Dedifferentiated amniotic fluid mesenchymal stem cell (primary cell): ENCODE data around the gene SRSF3.
"Not testable (repeated sequence)": the region's sequence is repeated elsewhere in the genome, so short reads cannot be mapped to it uniquely, and the experiment has no call there.

Source experiments
- DNase-seq: peaks from one replicate; pipeline ENCODE4 v3.0.0-alpha.2; 2016; ENCODE audit errors: extremely low spot score

The SRSF3 gene

DNA sequence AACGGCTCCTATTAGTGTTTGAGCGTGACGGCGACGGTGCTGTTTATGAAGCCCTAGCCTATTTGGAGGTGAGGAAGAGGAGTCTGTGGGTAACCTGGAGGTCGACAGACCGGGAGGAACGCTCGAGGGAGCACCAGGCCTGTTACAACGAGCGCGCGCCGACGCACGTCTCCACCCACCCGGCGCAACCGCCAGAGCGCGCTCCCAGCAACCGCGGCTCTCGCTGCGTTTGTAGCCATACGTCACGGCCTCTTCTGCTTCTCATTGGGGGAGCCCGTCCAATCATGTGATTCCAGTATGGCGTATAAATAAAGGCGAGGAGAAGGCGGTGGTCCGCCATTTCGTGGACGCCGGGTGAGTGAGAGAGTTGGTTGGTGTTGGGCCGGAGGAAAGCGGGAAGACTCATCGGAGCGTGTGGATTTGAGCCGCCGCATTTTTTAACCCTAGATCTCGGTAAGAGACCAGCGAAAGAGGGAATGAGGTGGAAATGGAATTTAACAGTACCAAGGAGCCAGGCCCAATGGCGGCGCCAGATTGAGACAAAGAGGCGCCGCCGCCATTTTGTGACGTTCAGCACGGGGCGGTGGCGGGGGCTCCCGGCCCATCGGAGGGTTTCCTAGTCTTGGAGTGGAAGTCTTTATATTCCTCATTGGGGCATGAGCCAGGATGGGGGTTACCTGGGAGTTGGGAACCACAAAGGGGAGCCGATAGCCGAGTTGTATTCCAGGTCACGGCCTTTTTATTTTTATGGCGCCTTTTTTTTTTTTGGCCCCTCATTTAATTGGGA lies at the start of gene SRSF3:
TSS of gene SRSF3 (plus strand) at position 334 of the 787 bp plus-strand sequence. CDS start 2,401 bp downstream, outside the sequence.
- DNase-seq, result peak; percentile 96

DNA sequence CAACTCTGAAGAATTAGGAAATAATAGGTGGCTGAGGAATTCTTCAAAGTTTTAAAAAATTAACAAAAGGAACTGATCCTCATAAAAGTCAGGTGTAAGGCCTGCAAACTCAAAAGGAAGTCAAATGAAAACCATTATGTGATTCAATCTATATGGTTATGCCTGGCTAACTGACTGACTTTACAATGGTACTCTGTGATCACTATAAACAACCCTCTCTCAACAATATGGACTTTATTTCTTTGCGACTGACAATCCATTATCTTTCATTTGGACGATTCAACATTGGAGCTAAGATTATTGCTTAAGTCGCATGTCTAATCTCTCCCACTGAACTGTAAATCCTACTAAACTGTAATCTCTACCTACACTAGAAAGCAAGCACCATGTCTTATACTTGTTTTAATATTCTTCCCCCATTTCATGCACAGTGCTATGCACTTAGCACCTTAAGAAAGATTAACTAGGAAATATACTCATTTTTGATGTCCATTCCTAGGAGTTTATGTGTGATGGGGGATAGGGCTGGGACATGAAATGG lies 48.3 kb upstream of the SRSF3 start:
- no peak for DNase-seq

DNA sequence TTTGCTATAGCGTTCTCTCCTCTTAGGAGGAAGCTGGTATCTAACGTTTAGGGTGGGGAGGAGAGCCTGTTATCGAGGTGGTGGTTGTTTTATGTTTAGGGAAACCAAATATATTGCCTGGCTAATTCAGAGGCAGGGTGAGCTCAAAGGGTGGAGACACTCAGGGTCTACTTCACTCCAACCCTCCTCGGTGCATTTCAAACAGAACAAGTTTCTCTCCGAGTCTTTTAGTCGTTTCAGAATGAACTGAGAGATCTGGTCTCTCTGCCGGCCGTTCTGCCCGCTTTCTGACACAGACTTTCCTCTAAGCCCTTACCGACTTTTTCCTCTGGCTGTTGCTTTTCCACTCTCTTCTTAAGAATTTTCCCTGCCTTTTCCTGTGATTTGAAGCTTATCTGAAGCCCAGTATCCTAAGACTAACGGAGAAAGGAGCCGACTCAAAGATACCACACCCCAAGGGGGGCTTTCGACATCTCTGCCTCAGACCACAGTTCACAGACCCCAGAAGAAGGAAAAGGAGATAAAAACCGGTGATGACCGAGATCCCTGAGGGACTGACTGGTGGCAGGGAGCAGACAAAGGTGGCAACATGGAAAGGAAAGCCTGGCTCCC lies 47.7 kb upstream of the SRSF3 start:
- DNase-seq, result peak; percentile 22

DNA sequence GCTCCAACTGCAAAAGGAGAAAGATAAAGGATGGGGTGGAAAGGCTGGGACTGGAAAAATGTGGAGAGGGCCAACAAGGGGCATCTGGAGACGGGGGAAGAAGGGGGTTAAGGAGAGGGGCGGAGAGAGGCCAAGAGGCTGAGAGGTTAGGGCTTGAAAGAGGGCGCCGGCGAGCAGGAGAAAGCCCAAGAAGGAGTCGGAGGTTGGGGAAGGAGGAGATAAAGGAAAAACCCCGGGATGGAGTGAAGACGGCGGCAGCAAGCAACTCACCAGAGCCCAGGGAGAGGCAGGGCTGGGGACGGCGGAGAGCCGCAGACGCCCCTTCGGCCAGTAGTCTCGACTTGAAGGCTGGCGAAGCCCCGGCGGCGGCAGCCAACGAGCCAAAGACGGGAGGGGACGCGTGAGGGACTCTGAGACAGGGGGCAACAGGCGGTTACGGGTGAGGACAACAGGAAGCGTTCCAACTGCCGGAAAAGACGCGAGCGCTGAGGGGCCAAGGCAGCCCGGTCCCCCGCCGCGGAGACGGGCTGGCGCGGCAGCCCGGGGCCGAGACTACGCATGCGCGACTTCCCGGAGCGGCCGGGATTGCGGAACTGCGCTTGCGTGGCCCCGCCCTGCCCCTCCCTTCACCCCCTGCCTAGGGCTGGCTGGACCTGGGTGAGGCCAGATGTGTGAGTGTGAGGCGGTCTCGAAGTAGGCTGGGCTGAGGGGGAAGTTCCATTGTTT lies 47.1 kb upstream of the SRSF3 start, which contains the start of gene STK38:
TSS of gene STK38 (minus strand) at position 560 of the 726 bp plus-strand sequence. CDS start 7,277 bp downstream, outside the sequence.
- peak; percentile 58 for DNase-seq

DNA sequence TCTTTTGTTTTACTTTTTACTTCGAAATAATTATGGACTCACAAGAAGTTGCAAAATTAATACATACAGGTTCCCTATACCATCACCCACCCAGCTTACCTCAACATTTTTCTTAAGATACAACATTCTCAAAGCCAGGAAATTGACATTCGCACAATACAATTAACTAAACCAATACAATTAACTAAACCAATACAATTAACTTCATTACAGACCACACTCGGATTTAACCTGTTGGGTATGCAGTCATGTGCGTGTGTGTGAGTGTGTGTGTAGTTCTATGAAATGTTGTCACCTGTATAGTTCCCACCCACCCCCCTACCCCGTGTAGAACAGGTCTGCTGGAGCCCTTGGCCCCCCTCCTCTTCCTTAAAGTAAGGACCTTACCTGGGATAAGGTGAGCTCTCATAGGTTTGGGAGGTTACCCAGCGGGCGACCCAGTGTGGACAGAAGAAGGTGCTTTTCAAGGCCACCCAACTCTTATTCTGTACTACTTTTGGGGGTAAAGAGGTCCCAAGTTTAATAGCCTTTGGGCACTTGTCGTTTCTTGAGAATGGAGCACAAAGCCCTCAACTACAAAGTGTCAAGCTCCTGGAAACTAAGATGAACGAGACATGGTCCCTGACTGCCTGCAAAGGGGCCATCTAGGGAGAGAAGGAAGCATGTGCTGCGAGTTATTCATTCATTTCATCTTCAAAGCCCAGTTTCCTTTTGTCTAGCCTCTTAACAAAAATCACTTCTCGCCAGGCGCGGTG lies 46.3 kb upstream of the SRSF3 start:
- DNase-seq, result no peak

DNA sequence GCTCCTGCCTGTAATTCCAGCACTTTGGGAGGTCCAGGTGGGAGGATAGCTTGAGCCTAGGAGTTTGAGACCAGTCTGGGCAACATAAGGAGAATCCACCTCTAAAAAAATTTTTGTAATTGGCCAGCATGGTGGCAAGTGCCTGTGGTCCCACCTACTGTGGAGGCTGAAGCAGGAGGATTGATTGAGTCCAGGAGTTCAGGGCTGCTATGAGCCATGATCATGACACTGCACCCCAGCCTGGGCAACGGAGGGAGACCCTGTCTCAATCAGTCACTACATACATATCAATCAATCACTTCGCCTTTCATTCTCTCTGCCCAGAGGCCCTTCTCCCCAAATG lies 45.8 kb upstream of the SRSF3 start:
- no peak for DNase-seq

DNA sequence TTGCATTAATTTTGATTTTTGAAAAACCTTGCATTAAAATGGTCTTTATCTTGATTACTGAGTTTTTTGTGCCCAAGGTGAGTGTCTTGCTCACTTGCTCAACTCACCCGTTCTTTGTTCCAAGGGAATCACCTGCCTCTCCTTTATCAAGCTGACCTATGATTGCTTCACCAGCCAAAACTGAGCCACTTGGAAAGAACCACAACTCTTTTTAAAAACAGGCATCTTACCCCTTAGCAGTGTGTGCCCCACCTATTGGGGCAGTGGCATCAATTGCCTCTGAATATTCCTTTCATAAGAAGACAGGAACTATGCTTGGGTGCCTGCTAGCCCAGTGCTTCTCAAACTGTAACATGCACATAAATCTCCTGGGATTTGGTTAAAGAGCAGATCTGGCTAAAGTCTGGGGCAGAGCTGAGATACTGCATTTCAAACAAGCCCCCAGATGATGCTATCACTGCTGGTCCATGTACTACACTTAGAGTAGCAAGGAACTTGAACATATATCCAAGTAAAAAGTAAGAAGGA lies 43.6 kb upstream of the SRSF3 start:
- DNase-seq, result no peak

DNA sequence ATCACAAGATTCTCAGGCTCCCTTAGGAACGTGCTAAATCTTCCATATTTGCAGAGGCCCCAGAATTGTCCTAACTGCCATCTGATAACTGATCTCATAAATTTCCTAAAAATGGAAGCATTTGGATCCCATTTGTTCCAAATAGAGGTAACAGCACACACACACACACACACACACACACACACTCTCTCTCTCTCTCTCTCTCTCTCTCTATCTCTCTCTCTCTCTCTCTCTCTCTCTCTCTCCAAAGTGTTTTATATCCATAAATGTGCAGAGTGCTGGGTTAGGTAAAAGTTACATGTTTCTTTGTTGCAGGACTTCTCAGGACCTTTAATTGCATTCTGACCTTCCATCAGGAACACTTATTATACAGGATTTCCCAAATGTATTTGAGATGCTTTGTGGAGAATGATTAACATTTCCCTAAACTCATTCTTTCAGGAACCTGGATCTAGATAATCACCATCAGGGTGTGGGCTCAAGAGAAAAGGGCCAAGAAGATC lies 38.4 kb upstream of the SRSF3 start:
- no peak for DNase-seq

DNA sequence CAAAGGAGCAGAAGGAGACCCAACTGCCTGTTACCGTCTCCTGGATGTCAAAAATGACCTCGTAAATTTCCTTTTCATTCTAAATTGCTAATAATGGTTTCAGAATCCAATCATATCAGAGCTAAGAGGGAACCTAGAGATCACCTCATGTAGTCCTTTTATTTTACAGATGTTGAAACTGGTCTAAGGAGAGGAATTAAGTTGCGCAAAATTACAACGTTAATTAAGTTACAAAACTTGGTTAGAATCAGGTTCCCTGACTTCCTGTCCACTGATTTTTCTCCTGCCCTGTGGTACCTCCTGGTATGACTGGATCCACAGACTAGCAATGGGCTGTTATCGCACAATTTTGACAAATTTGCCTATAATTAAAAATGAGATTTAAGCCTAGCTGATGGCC lies 37.9 kb upstream of the SRSF3 start:
- no peak for DNase-seq

DNA sequence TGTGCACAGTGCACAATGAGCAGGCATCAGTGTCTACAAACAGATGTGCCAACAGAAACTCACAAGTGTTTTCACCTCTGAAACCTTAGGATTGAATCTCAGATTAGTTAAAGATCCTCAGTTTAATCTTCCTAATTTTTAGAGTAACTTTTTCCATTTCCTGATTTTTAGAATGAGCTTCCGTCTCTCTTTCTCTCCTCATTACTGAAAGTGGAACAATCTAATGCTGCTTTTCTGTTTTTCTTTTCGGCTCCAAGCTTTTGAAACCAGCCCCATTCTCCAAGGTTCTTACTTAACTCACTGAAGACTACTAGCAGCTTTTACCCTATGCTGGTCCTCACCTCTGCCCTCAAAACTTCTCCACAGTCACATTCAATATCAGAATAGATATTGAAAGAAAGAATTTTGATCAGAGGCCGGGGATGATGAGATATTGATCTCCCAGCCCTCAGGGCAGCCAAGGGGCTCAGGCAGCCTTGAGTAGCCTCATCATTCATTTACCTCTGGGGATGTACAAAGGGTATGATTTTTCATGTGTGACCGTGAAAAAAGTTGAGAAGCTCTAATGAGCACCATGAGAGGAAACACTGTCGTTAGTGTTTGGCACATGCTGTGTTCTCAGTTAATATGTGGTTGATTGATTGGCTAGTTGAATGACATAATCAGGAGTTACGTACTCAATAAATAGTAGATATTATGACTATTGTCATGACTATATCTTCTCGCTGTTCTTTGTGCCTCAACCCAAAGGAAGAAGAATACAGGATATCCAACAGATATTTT lies 35.0 kb upstream of the SRSF3 start:
- no peak for DNase-seq

DNA sequence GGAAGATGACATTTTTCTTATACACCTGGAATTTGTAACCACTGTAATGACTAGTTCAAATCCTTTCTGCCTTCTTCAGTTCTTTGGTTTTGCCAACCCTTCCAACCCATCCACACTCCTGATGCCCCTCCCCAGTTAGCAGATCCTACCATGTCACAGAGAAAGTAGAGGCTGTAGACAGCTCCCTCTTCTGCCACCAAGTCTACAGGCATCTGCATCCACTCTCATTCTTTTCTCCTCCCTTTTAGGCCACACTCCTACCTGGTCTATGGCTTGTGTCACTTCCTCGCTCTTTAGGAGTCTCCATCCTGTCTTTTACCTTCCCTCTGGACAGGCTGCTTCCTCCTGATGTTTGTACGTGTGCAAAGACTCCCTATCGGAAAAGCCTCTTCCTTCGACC lies 33.3 kb upstream of the SRSF3 start:
- DNase-seq, result no peak

DNA sequence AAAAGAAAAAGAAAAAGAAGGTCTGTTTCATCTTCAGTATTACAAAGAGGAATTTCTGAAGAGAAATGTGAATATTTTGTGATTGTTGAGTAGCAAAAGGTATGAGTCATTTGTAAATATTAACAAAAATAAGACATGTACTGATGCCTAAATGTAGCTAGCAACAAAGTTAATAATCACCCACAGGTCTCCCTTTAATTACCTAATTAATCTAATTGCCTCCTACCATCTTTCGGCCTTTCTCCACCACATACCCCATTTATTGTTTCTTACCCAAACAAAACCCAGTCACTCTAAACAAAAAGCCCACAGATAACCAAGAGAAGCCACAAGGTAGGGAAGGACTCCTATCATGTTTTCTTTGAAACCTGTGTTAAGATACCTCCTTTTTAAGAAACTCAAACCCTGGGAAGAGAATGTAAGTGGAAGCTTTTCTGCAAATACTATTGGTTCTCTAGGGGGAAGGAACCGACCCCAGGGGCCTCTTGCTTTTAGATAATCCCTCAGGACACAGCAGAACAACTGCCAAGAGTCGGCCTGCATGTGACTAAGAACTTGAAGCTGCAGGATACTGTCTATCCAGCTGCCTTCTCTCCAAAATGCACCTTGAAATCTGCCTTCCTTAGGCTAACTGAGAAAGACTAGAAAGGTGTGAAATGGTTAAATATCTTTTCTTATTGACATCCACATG lies 30.8 kb upstream of the SRSF3 start:
- no peak for DNase-seq

DNA sequence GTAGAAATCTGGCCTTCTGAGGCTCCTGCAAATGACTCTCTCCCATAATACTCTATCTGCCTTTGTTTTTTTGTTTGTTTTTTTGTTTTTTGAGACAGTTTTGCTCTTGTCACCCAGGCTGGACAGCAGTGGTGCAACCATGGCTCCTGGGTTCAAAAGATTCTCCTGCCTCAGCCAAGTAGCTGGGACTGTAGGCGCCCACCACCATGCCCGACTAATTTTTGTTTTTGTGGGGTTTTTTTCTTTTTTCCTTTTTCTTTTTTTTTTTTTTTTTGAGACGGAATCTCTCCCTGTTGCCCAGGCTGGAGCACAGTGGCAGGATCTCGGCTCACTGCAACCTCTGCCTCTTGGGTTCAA lies 30.3 kb upstream of the SRSF3 start:
- DNase-seq, result no peak

DNA sequence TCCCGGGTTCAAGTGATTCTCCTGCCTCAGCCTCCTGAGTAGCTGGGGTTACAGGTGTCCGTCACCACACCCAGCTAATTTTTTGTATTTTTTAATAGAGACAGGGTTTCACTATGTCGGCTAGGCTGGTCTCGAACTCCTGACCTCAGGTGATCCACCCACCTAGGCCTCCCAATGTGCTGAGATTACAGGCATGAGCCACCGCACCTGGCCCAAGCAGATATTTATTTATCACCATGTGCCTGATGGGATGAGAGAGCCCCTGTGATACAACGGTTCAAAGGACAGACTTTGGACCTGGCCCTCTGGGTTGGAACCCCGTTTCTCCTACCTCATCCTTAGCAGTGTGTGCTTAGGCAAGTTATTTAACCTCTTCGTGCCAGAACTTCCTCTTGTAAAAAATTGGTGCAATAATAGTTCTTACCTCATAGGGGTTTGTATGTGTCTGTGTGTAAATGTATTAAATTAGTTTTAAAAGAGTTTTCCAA lies 27.7 kb upstream of the SRSF3 start:
- DNase-seq, result no peak

DNA sequence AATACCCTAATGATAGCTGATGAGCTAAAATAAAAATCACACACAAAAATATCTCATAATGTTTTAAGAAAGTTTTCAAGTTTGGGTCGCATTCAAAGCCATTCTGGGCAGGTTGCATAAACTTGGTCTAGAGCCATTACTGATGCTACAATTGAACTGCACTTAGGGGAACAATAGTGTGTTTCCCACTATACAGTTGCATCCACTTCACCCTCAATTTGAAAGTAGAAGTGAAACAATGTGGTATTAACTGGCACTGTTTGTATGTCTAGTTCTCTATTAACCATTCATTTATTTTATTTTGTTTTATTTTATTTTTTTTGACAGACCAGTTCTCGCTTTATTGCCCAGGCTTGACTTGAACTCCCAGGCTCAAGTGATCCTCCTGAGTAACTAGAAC lies 23.9 kb upstream of the SRSF3 start:
- DNase-seq, result no peak

DNA sequence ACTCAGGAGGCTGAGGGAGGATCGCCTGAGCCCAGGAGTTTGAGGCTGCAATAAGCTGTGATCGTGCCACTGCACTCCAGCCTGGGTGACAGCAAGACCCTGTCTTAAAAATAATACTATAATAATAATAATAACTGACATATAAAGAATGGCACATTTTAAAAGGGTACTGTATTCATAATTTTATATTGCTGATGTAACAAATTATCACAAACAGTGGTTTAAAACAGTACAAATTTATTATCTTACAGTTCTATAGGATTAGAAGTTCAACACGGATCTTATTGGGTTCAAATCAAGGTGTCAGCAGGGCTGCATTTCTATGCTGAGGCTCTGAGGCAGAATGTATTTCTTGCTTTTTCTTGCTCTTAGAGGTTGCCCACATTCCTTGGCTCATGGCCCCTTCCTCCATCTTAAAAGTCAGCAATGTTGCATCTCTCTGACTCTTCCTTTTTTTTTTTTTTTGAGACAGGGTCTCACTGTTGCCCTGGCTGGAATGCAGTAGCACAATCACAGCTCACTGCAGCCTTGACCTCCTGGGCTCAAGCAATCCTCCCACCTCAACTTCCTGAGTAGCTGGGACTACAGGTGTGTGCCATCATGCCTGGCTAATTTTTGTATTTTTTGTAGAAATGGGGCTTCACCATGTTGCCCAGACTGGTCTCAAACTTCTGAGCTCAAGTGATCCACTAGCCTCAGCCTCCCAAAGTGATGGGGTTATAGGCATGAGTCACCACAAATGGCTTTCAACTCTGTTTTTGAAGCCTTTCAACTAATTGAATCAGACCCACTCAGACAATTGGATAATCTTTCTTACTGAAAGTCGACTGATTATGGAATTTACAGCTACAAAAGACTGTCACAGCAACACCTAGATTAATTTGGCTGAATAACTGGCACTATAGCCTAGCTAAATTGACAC lies 22.8 kb upstream of the SRSF3 start:
- DNase-seq, result no peak

DNA sequence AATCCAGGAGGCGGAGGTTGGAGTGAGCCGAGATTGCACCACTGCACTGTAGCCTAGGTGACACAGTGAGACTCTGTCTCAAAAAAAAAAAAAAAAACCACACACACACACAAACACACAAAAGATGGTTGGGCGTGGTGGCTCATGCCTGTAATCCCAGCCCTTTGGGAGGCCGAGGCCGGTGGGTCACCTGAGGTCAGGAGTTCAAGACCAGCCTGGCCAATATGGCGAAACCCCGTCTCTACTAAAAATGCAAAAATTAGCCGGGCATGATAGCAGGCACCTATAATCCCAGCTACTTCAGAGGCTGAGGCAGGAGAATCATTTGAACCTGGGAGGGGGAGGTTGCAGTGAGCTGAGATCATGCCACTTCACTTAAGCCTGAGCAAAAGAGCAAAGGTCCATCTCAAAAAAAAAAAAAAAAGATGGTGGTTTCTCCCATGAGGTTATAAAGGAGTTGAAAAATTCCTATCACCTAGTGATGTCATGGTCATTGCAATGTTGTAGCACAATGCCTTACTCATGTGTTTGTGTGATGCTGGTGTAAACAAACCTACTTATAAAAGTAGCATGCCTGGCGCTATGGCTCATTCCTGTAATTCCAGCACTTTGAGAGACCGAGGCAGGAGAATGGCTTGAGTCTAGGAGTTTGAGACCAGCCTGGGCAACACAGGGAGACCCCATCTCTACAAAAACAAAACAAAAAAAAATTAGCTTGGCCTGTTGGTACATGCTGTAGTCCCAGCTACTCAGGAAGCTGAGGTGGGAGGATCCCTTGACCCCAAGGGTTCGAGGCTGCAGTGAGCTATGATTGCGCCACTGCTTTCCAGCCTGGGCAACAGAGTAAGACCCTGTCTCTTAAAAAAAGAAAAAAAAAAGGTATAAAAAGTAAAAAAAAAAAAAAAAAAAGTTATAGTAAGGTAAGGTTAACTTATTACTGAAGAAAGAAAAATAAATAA lies 21.5 kb upstream of the SRSF3 start:
- DNase-seq, result not testable (repeated sequence)

DNA sequence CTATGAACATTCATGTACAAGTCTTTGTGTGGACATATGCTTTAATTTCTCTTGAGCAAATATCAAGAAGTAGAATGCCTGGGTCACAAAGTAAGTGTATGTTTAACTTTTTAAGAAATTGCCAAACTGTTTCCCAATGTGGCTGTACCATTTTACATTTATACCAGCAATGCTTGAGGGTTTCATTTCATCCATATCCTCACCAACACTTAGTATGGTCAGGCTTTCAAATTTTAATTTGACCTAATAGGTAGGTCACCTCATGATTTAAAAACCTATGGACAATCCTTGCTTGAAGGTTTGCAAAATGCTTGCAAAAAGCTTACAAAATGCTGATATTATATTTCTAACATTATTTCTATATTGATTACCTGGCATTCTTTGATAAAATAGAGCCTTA lies 19.5 kb upstream of the SRSF3 start:
- DNase-seq, result no peak
